HG03175 (cell line): Measurements from ENCODE around the gene GM2A.
"Not testable (repeated sequence)": the region's sequence is repeated elsewhere in the genome, so short reads cannot be mapped to it uniquely, and the experiment has no call there.

Experiments
- ATAC-seq: cut with Tn5 transposase; IDR thresholded peaks from one replicate; pipeline ENCODE4 v1.9.1; 2021; ENCODE audit warnings: mild to moderate bottlenecking, moderate library complexity; ENCODE audit not compliant: unreplicated experiment

Gene GM2A

GRCh38 chr5:151251001-151251551, 1.9 kb upstream of the GM2A start:
- ATAC-seq, result no peak

GRCh38 chr5:151251621-151252020, 1.4 kb upstream of the GM2A start:
- no peak for ATAC-seq

GRCh38 chr5:151253605-151253950, 593 bp downstream of the GM2A start:
- ATAC-seq, result no peak

- ATAC-seq, result no peak
Measured at GRCh38 chr5:151254556-151254955, 1.6 kb downstream of the GM2A start.

- ATAC-seq, result not testable (repeated sequence)
Measured at GRCh38 chr5:151254990-151255389, 2.0 kb downstream of the GM2A start.

- peak; percentile 51 for ATAC-seq
Measured at GRCh38 chr5:151255621-151256286, 2.8 kb downstream of the GM2A start.

- peak; percentile 32 for ATAC-seq
Measured at GRCh38 chr5:151257731-151258181, 4.8 kb downstream of the GM2A start.

GRCh38 chr5:151258201-151258611, 5.2 kb downstream of the GM2A start:
- no peak for ATAC-seq

- no peak for ATAC-seq
Measured at GRCh38 chr5:151258816-151259215, 5.8 kb downstream of the GM2A start.

GRCh38 chr5:151259931-151260330, 6.9 kb downstream of the GM2A start:
- ATAC-seq, result no peak

- no peak for ATAC-seq
Measured at GRCh38 chr5:151262532-151262931, 9.5 kb downstream of the GM2A start.

GRCh38 chr5:151264113-151264512, 11.1 kb downstream of the GM2A start:
- ATAC-seq, result no peak

GRCh38 chr5:151267491-151268260, 14.7 kb downstream of the GM2A start:
- ATAC-seq, result no peak

GRCh38 chr5:151270599-151270998, 17.6 kb downstream of the GM2A start:
- ATAC-seq, result peak; percentile 64

- no peak for ATAC-seq
Measured at GRCh38 chr5:151271336-151271735, 18.4 kb downstream of the GM2A start.

GRCh38 chr5:151274666-151275065, 21.7 kb downstream of the GM2A start:
- ATAC-seq, result no peak

GRCh38 chr5:151275803-151276202, 22.8 kb downstream of the GM2A start:
- no peak for ATAC-seq

GRCh38 chr5:151278845-151279244, 25.9 kb downstream of the GM2A start:
- ATAC-seq, result no peak

- no peak for ATAC-seq
Measured at GRCh38 chr5:151280443-151280842, 27.5 kb downstream of the GM2A start.

GRCh38 chr5:151281001-151281639, 28.1 kb downstream of the GM2A start:
- no peak for ATAC-seq

- ATAC-seq, result no peak
Measured at GRCh38 chr5:151283120-151283825, 30.3 kb downstream of the GM2A start.
